HepG2 (cell line): Measurements from ENCODE around the gene CYCS. TPM values are rescaled to one million over a fixed set of nuclear protein-coding genes. Genes with fewer than 3 reads are reported as not detected.

ENCODE experiments used
- ATAD3A ChIP-seq: sonication (generic); formaldehyde crosslinking; IDR thresholded peaks from 2 replicates; pipeline ENCODE4 v1.4.0; 2020; ENCODE audit warnings: missing genetic modification reagents
- CCAR2 ChIP-seq: fragments of 200-400 bp; formaldehyde crosslinking; optimal IDR thresholded peaks from 2 replicates; pipeline ENCODE3; 2018; ENCODE audit warnings: low read depth, mild to moderate bottlenecking, low read length, moderate library complexity
- DR1 ChIP-seq: sonication (generic); formaldehyde crosslinking; IDR thresholded peaks from 2 replicates; pipeline ENCODE4 v1.8.0; 2021; ENCODE audit warnings: mild to moderate bottlenecking, missing genetic modification reagents, inconsistent platforms
- FOSL1 ChIP-seq: sonication (generic); formaldehyde crosslinking; IDR thresholded peaks from 2 replicates; pipeline ENCODE4 v1.9.0; 2021; ENCODE audit warnings: missing genetic modification reagents, borderline replicate concordance
- GABPB1 ChIP-seq: IDR thresholded peaks from 2 replicates; pipeline ENCODE4 v1.6.1; 2016; ENCODE audit warnings: mild to moderate bottlenecking, missing genetic modification reagents, moderate library complexity, missing compliant biosample characterization
- KAT7 ChIP-seq: IDR thresholded peaks from 2 replicates; pipeline ENCODE4 v1.6.1; 2018; ENCODE audit warnings: borderline replicate concordance, missing compliant biosample characterization
- MLXIP ChIP-seq: sonication (generic); formaldehyde crosslinking; IDR thresholded peaks from 2 replicates; pipeline ENCODE4 v1.9.0; 2021; ENCODE audit warnings: missing genetic modification reagents, borderline replicate concordance
- NFAT5 ChIP-seq: sonication (generic); formaldehyde crosslinking; IDR thresholded peaks from 2 replicates; pipeline ENCODE4 v1.4.0; 2020; ENCODE audit warnings: missing genetic modification reagents
- RBM39 ChIP-seq: fragments of 200-400 bp; formaldehyde crosslinking; IDR thresholded peaks from one replicate; pipeline ENCODE4 v1.6.1; 2018; ENCODE audit warnings: antibody characterized with exemption, mild to moderate bottlenecking, low read depth, low read length; ENCODE audit not compliant: poor library complexity, severe bottlenecking
- SALL2 ChIP-seq: sonication (generic); formaldehyde crosslinking; IDR thresholded peaks from 2 replicates; pipeline ENCODE4 v1.8.1; 2023; ENCODE audit warnings: mild to moderate bottlenecking, missing genetic modification reagents, inconsistent platforms
- SNAPC2 ChIP-seq: sonication (generic); formaldehyde crosslinking; IDR thresholded peaks from 2 replicates; pipeline ENCODE4 v1.8.1; 2022; ENCODE audit warnings: mild to moderate bottlenecking, missing genetic modification reagents
- ZBTB20 ChIP-seq: sonication (generic); formaldehyde crosslinking; IDR thresholded peaks from 2 replicates; pipeline ENCODE4 v1.8.1; 2023; ENCODE audit warnings: missing genetic modification reagents, low read depth, mild to moderate bottlenecking, borderline replicate concordance
- ZFP41 ChIP-seq: sonication (generic); formaldehyde crosslinking; IDR thresholded peaks from 2 replicates; pipeline ENCODE4 v1.4.0; 2020; ENCODE audit warnings: mild to moderate bottlenecking, missing genetic modification reagents, borderline replicate concordance
- ZNF235 ChIP-seq: sonication (generic); formaldehyde crosslinking; IDR thresholded peaks from 2 replicates; pipeline ENCODE4 v1.8.1; 2023; ENCODE audit warnings: mild to moderate bottlenecking, missing genetic modification reagents, borderline replicate concordance
- ZNF556 ChIP-seq: sonication (generic); formaldehyde crosslinking; IDR thresholded peaks from 2 replicates; pipeline ENCODE4 v1.4.0; 2020; ENCODE audit warnings: mild to moderate bottlenecking, missing genetic modification reagents, borderline replicate concordance
- ZNF619 ChIP-seq: sonication (generic); formaldehyde crosslinking; IDR thresholded peaks from 2 replicates; pipeline ENCODE4 v1.4.0; 2020; ENCODE audit warnings: mild to moderate bottlenecking, missing genetic modification reagents
- ZNF800 ChIP-seq: sonication (generic); formaldehyde crosslinking; IDR thresholded peaks from 2 replicates; pipeline ENCODE4 v1.4.0; 2020; ENCODE audit warnings: missing genetic modification reagents
- polyA plus RNA-seq, 8 experiments: library from polyadenylated mRNA; depleted of rRNA in 3 of 8; stranded (reverse) in 7 of 8; unstranded in 1 of 8; fragments of >200 nt; fragmentation: Illumina TruSeq in 4 of 8; extraction: Trizol in 4 of 8; gene quantifications; 2 replicates each; pipeline versions ENCODE4 v1.2.1 to v1.2.3, GENCODE V29; 2011 to 2016; ENCODE audit warnings: low read depth in 4 of 8, missing spikeins in 1 of 8, mixed read lengths in 1 of 8; ENCODE audit not compliant: insufficient read depth in 1 of 8
- total RNA-seq, 5 experiments: library from RNA; depleted of rRNA; stranded (reverse); fragments of >200 nt; fragmentation: Illumina TruSeq; extraction: Trizol; gene quantifications; 2 replicates each; pipeline ENCODE4 v1.2.3, GENCODE V29; 2016; ENCODE audit warnings: low read depth in 1 of 5

The CYCS gene
- total and polyA plus RNA-seq, 2 of the 13 experiments (the other 11 are each of a cell fraction or from before 2014, with no cell fraction given): 35.9 to 202 TPM

GRCh38 chr7:25125137-25125946, at the start of gene CYCS (continued):
- TF ChIP-seq ZNF800 (no peak; the same call in 1 of the 2 replicates), FOSL1 (CRISPR knock-in tag) (no peak), RBM39 (peak; percentile 97), SNAPC2 (peak; percentile 32; the same call in 1 of the 2 replicates), KAT7 (CRISPR knock-in tag) (peak; percentile 94), ZNF235 (peak; percentile 42; the same call in 1 of the 2 replicates), MLXIP (CRISPR knock-in tag) (no peak), ZBTB20 (CRISPR knock-in tag) (peak; percentile 86), ZNF556 (CRISPR knock-in tag) (peak; percentile 97; the same call in 1 of the 2 replicates), ZNF619 (CRISPR knock-in tag) (peak; percentile 99), DR1 (CRISPR knock-in tag) (peak; percentile 100), GABPB1 (CRISPR knock-in tag) (peak; percentile 91), SALL2 (CRISPR knock-in tag) (peak; percentile 68; the same call in 1 of the 2 replicates), ZFP41 (peak; percentile 22; the same call in 1 of the 2 replicates), NFAT5 (CRISPR knock-in tag) (no peak), CCAR2 (no peak), ATAD3A (no peak)
